HEK293T (cell line): Measurements from ENCODE around the gene CRAT.

ENCODE experiments used
- CTCF ChIA-PET: fragments of 350-600 bp; formaldehyde crosslinking; extraction: SDS; loops from one replicate; lab custom pipeline; 2021; ENCODE audit warnings: antibody characterized with exemption, inconsistent platforms; lab: Yijun Ruan, JAX
- POLR2A ChIA-PET: fragments of 350-600 bp; formaldehyde crosslinking; extraction: SDS; loops from one replicate; lab custom pipeline; 2020; ENCODE audit warnings: antibody characterized with exemption, inconsistent platforms; lab: Yijun Ruan, JAX
- DNase-seq: peaks from one replicate; pipeline ENCODE4 v3.0.0; 2012; ENCODE audit warnings: mixed read lengths; ENCODE audit errors: extremely low spot score
- ARNT ChIP-seq: fragments of 450-650 bp; IDR thresholded peaks from 2 replicates; pipeline ENCODE4 v1.6.1; 2017; ENCODE audit warnings: mild to moderate bottlenecking
- BHLHE40 ChIP-seq: fragments of 450-650 bp; IDR thresholded peaks from 2 replicates; pipeline ENCODE4 v1.6.1; 2016; ENCODE audit warnings: mild to moderate bottlenecking, moderate library complexity, borderline replicate concordance
- CTBP1 ChIP-seq: fragments of 450-650 bp; IDR thresholded peaks from 2 replicates; pipeline ENCODE4 v1.6.1; 2016; ENCODE audit warnings: borderline replicate concordance
- ELF4 ChIP-seq: fragments of 450-650 bp; IDR thresholded peaks from 2 replicates; pipeline ENCODE4 v1.6.1; 2017; ENCODE audit warnings: antibody characterized with exemption
- FOXA1 ChIP-seq: fragments of 450-650 bp; IDR thresholded peaks from 2 replicates; pipeline ENCODE4 v1.6.1; 2016; ENCODE audit warnings: mild to moderate bottlenecking
- FOXK2 ChIP-seq: fragments of 450-650 bp; IDR thresholded peaks from 2 replicates; pipeline ENCODE4 v1.6.1; 2016; ENCODE audit warnings: mild to moderate bottlenecking
- FOXM1 ChIP-seq: fragments of 450-650 bp; IDR thresholded peaks from 2 replicates; pipeline ENCODE4 v1.6.1; 2017; ENCODE audit warnings: mild to moderate bottlenecking, borderline replicate concordance
- HDGF ChIP-seq: fragments of 450-650 bp; IDR thresholded peaks from 2 replicates; pipeline ENCODE4 v1.6.1; 2017; ENCODE audit warnings: antibody characterized with exemption, borderline replicate concordance
- L3MBTL2 ChIP-seq: fragments of 450-650 bp; conservative IDR thresholded peaks from 2 replicates; pipeline ENCODE4 v1.6.1; 2016; ENCODE audit warnings: mild to moderate bottlenecking
- LEF1 ChIP-seq: fragments of 450-650 bp; IDR thresholded peaks from 2 replicates; pipeline ENCODE4 v1.6.1; 2017; ENCODE audit warnings: mild to moderate bottlenecking, borderline replicate concordance
- NFRKB ChIP-seq: fragments of 450-650 bp; IDR thresholded peaks from 2 replicates; pipeline ENCODE4 v1.6.1; 2016; ENCODE audit warnings: mild to moderate bottlenecking, moderate library complexity
- SP1 ChIP-seq: fragments of 450-650 bp; IDR thresholded peaks from 2 replicates; pipeline ENCODE4 v1.6.1; 2017
- SUZ12 ChIP-seq: fragments of 450-650 bp; IDR thresholded peaks from 2 replicates; pipeline ENCODE4 v1.6.1; 2016; ENCODE audit warnings: mild to moderate bottlenecking
- TARDBP ChIP-seq: fragments of 450-650 bp; IDR thresholded peaks from 2 replicates; pipeline ENCODE4 v1.6.1; 2016
- ZNF384 ChIP-seq: fragments of 450-650 bp; IDR thresholded peaks from 2 replicates; pipeline ENCODE4 v1.6.1; 2016
- TF ChIP-seq, protein P1 (sequence below): fragments of 450-650 bp; IDR thresholded peaks from 2 replicates; pipeline ENCODE4 v1.6.1; 2016

The CRAT gene

DNA sequence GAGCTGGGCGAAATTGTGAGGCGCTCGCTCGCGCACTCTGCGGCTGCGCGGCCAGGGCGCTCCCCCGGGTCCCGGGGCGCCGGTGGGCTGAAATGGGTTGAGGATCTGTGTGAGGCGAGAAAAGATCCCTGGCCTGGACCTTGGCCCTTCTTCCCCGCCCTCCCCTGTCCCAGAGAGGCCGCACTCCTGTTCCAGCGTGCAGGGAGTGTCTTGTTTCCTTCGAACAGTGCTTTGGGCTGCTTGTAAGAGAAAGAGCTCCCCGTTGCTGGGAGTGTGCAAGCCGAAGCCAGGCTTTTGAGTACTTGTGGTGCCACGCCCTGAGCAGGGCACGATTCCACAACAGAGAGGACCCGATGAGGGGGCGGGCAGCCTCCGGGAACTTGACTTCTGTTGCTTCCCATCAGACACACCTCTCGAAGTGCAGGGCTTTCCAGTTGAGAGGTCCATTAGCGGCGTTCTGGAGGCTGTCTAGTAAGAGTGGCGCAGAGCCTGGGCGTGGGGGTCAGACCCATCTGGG is 29.1 kb downstream of the CRAT start:
- ChIA-PET CTCF (no interaction called here), POLR2A (interaction anchor here (0.6 to 1.7 kb wide), 18 partner anchors 8 to 394 kb away, joined by 3 to 10 read pairs (median 4); partner anchors contain the start of genes CRAT, MIGA2, PTPA and SH3GLB2)
- peak; percentile 23 for DNase-seq
- TF ChIP-seq CTBP1 (no peak), BHLHE40 (no peak), ZNF384 (no peak), NFRKB (no peak), ARNT (no peak), SP1 (no peak), L3MBTL2 (no peak), LEF1 (no peak), FOXM1 (no peak)

DNA sequence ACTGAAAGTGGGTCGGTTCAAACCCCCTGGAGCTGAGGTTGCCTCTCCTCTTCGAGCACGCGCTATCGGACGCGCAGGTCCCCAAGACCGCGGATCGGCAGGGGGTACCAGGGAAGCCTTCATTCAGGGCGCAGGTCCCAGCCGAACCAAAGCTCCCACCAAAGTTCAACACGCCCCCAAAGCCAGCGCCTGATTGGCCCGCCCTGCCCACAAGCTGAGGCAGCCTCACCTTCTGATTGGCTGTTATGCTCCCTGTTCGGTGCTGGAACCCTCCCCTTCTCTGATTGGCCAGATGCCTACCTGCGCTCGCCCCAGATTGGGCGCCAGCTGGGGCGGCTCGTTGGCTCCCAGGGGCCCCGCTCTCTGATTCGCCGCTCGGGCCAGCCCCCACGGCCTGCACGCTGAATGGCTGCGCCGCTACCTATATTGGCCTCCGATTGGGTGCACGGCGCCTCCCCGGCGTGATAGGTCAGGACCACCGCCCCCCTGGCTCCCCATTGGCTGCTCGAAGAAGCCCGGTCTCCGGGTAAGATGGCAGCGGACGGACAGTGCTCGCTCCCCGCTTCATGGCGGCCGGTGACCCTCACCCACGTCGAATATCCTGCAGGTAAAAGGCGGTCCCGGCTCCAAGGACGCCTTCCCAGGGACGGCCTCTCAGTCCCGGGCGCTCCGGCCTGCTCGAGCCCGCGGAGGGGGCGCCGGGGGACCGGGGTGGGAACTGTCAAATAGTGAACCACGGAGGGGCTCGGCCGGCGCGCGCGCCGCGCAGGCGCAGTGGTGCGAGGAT is 29.8 kb downstream of the CRAT start, which contains the start of gene DOLPP1:
DOLPP1 (plus strand) TSS at position 511 of the 787 bp plus-strand sequence; CDS start at position 532, 21 bp downstream.
- TF ChIP-seq ZNF384 (no peak; the same call in 1 of the 2 replicates), SUZ12 (no peak), FOXK2 (no peak), ARNT (no peak), HDGF (peak; percentile 76; the same call in 1 of the 2 replicates), ELF4 (no peak), LEF1 (peak; percentile 98), L3MBTL2 (peak; percentile 71), SP1 (no peak), CTBP1 (no peak), NFRKB (no peak)
- peak; percentile 99 for DNase-seq
- POLR2A ChIA-PET = interaction anchor here (0.6 to 1.7 kb wide), 21 partner anchors 7 to 393 kb away, joined by 3 to 10 read pairs (median 4); partner anchors contain the start of genes CRAT, MIGA2, PTPA and SH3GLB2
- CTCF ChIA-PET = no interaction called here

DNA sequence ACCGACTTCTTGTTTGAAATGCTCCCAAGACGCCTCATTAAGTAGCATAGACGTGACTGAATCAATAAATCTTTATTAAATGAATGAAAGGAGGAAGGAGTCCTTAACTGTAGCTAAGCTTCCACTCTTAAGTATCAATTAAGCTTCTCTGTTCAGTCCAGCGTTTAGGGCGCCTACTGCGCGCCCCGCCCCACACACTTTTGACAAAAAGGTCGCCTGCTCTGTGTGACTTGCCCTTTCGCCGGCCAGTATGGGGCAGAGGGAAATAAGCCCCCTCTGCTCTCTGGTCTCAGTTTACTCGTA is 30.3 kb downstream of the CRAT start:
- ChIA-PET POLR2A (interaction anchor here (0.8 to 1.7 kb wide), 5 partner anchors 18 to 129 kb away, joined by 3 to 10 read pairs (median 3); partner anchors contain the start of genes CRAT and PTPA), CTCF (no interaction called here)
- no peak for TF ChIP-seq ARNT
- TF ChIP-seq BHLHE40 = no peak
- no peak for TF ChIP-seq L3MBTL2
- TF ChIP-seq LEF1 = no peak
- TF ChIP-seq SP1 = no peak
- no peak for TF ChIP-seq HDGF
- no peak for TF ChIP-seq NFRKB
- TF ChIP-seq CTBP1 = no peak
- no peak for TF ChIP-seq FOXA1
- no peak for TF ChIP-seq ZNF384
- no peak for DNase-seq

DNA sequence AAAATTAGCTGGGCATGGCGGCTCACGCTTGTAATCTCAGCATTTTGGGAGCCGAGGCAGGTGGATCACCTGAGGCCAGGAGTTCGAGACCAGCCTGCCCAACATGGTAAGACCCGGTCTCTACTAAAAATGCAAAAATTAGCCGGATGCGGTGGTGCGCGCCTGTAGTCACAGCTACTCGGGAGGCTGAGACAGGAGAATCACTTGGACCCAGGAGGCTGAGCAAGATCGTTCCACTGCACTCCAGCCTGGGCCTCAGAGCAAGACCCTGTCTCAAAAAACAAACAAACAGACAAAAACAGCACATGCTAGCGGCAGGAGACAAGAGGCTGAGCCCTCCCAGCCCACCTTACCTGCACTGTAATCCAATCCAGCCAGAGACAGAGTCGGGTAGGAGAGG is 30.8 kb downstream of the CRAT start:
- TF ChIP-seq FOXA1 (no peak), CTBP1 (no peak), TARDBP (no peak), SP1 (no peak), FOXM1 (no peak), NFRKB (no peak), ELF4 (no peak), BHLHE40 (no peak), LEF1 (no peak), L3MBTL2 (no peak), ZNF384 (no peak), HDGF (no peak), SUZ12 (no peak), ARNT (no peak), FOXK2 (no peak)
- TF ChIP-seq, protein P1, sequence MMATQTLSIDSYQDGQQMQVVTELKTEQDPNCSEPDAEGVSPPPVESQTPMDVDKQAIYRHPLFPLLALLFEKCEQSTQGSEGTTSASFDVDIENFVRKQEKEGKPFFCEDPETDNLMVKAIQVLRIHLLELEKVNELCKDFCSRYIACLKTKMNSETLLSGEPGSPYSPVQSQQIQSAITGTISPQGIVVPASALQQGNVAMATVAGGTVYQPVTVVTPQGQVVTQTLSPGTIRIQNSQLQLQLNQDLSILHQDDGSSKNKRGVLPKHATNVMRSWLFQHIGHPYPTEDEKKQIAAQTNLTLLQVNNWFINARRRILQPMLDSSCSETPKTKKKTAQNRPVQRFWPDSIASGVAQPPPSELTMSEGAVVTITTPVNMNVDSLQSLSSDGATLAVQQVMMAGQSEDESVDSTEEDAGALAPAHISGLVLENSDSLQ = no peak
- ChIA-PET POLR2A (interaction anchor here (1.0 kb wide), 1 partner anchor 128 kb away, joined by 3 read pairs; no protein-coding TSS in a partner anchor), CTCF (no interaction called here)
- no peak for DNase-seq

DNA sequence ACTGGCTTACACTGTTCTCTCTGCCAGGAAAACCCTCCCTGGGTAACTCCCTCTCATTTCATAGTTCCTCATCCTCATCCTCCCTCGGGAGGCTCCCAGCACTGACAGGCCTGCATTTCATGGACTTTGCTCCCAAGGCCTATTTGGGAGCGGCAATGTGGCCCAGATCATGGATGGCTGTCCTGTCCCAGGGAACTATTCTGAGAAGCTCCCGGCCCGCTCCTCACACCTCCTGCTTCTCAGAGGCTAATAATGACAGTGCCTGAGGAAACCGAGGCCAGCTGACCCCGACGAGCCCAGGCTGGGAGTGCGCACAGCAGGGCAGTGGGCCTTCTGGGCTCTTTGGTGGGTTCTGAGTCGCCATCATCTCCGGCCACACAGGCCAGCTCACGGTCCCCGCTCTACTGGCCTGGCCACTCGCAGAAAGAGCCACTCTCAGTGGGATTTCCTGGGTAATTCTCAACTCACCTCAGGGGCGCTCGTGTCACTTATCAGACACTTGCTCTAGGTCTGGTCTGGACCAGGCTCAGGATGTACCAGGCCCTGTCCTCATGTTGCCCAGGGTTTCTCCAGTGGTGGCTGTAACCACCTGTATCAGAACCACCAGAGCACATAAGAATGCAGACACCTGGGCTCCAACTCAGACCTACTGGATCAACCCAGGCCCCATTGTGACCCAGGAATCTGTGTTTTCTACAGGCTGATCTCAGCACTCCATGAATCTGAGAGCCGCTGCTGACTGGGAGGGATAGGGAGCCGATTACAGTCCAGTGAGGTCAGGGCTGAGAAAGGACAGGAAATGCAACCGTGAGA is 31.7 kb downstream of the CRAT start:
- DNase-seq = no peak
- TF ChIP-seq, protein P1 = no peak
- TF ChIP-seq CTBP1 (no peak), NFRKB (no peak), SP1 (no peak), L3MBTL2 (no peak), TARDBP (no peak), HDGF (no peak), LEF1 (no peak)
- ChIA-PET POLR2A (no interaction called here), CTCF (no interaction called here)

DNA sequence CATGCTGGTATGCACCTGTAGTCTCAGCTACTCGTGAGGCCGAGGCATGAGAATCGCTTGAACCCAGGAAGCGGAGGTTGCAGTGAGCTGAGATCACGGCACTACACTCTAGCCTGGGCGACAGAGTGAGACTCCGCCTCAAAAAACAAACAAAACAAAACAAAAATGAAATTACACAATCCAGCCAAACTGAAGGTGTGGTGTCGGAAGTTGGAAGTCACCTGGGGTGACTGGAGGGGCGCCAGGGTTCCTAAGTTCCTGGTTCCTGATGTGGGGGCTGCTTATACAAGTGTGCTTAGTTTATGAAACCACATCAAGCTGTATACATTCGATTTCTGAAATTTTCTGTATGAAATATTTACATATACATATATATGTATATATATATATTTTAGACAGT is 33.4 kb downstream of the CRAT start:
- ChIA-PET CTCF (no interaction called here), POLR2A (no interaction called here)
- no peak for DNase-seq
- TF ChIP-seq, protein P1 = no peak
- TF ChIP-seq CTBP1 (no peak), FOXK2 (no peak), ZNF384 (no peak), FOXA1 (no peak), BHLHE40 (no peak), LEF1 (no peak), SUZ12 (no peak), SP1 (no peak), L3MBTL2 (no peak), ARNT (no peak), NFRKB (no peak), HDGF (no peak), ELF4 (no peak), TARDBP (no peak), FOXM1 (no peak)
